ENCODE data around the gene SLC35E2B. TPM values are rescaled to one million over a fixed set of nuclear protein-coding genes. Genes with fewer than 3 reads are reported as not detected.

The SLC35E2B gene
- total and polyA plus RNA-seq, 2 of the 13 experiments (the other 11 are each of a cell fraction or from before 2014, with no cell fraction given), result 14.1 to 19.7 TPM

DNA sequence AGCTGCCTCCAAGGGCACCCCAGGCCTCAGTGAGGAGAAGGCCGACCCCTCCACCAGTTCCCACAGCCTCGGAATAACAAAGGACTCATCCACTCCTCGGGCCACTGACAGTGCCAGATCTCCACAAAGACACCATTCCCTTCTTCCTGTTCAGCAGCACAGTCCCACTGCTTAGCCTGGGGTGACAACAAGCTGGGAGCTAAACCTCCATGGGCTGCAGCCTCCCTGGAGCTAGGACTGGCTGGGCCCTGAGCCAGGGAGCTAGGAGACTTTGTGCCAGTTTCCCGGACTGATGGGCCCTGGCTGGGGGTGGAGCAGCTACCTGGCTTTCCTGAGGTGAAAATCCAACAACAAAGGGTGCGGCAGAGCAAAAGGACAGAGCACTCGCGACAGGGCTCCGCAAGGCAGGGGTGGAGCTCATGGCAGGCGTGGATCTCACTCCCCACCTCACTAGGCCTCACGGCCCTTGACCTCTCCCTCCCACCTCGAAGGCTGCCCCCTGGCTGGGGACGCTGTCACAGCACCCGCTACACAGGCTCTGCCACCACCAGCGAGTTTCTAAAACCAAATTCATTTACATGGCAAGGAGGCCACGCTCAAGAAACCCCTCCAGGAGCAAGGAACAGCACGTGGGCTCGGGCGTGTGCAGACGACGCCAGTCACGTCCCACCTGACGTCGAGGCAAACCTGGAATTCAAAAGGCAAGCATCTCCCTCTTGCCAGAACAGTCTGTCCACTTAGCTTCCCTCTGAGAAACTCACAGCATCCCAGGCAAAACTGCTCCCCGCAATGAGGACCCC is 13.8 kb downstream of the SLC35E2B start (continued):
- TF ChIP-seq, protein P1, sequence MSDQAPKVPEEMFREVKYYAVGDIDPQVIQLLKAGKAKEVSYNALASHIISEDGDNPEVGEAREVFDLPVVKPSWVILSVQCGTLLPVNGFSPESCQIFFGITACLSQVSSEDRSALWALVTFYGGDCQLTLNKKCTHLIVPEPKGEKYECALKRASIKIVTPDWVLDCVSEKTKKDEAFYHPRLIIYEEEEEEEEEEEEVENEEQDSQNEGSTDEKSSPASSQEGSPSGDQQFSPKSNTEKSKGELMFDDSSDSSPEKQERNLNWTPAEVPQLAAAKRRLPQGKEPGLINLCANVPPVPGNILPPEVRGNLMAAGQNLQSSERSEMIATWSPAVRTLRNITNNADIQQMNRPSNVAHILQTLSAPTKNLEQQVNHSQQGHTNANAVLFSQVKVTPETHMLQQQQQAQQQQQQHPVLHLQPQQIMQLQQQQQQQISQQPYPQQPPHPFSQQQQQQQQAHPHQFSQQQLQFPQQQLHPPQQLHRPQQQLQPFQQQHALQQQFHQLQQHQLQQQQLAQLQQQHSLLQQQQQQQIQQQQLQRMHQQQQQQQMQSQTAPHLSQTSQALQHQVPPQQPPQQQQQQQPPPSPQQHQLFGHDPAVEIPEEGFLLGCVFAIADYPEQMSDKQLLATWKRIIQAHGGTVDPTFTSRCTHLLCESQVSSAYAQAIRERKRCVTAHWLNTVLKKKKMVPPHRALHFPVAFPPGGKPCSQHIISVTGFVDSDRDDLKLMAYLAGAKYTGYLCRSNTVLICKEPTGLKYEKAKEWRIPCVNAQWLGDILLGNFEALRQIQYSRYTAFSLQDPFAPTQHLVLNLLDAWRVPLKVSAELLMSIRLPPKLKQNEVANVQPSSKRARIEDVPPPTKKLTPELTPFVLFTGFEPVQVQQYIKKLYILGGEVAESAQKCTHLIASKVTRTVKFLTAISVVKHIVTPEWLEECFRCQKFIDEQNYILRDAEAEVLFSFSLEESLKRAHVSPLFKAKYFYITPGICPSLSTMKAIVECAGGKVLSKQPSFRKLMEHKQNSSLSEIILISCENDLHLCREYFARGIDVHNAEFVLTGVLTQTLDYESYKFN (CRISPR knock-in tag; conservative IDR thresholded peaks at IDR 0.05), result peak; percentile 77
- no peak for TF ChIP-seq ZFAT (CRISPR knock-in tag; conservative IDR thresholded peaks at IDR 0.05)
- 0 out of 2 replicates have a peak, but pooled peaks have one; percentile 37 for TF ChIP-seq ZBTB42 (CRISPR knock-in tag; IDR thresholded peaks at IDR 0.05)
- TF ChIP-seq PAWR (CRISPR knock-in tag; IDR thresholded peaks at IDR 0.05; ENCODE audit: borderline replicate concordance), result 0 out of 2 replicates have a peak, but pooled peaks have one; percentile 72
- no peak for TF ChIP-seq ZBTB1 (CRISPR knock-in tag; IDR thresholded peaks at IDR 0.05; ENCODE audit: borderline replicate concordance)
- peak; percentile 49; the same call in 1 of the 2 replicates for TF ChIP-seq SP4 (CRISPR knock-in tag; IDR thresholded peaks at IDR 0.05)
- TF ChIP-seq ZNF274 (CRISPR knock-in tag; IDR thresholded peaks at IDR 0.05), result peak; percentile 26; the same call in 1 of the 2 replicates
- no peak for TF ChIP-seq PAF1 (CRISPR knock-in tag; IDR thresholded peaks at IDR 0.05)
- TF ChIP-seq, protein P2, sequence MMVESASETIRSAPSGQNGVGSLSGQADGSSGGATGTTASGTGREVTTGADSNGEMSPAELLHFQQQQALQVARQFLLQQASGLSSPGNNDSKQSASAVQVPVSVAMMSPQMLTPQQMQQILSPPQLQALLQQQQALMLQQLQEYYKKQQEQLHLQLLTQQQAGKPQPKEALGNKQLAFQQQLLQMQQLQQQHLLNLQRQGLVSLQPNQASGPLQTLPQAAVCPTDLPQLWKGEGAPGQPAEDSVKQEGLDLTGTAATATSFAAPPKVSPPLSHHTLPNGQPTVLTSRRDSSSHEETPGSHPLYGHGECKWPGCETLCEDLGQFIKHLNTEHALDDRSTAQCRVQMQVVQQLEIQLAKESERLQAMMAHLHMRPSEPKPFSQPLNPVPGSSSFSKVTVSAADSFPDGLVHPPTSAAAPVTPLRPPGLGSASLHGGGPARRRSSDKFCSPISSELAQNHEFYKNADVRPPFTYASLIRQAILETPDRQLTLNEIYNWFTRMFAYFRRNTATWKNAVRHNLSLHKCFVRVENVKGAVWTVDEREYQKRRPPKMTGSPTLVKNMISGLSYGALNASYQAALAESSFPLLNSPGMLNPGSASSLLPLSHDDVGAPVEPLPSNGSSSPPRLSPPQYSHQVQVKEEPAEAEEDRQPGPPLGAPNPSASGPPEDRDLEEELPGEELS (CRISPR knock-in tag; IDR thresholded peaks at IDR 0.05), result peak; percentile 23; the same call in 1 of the 2 replicates
- TF ChIP-seq, protein P3, sequence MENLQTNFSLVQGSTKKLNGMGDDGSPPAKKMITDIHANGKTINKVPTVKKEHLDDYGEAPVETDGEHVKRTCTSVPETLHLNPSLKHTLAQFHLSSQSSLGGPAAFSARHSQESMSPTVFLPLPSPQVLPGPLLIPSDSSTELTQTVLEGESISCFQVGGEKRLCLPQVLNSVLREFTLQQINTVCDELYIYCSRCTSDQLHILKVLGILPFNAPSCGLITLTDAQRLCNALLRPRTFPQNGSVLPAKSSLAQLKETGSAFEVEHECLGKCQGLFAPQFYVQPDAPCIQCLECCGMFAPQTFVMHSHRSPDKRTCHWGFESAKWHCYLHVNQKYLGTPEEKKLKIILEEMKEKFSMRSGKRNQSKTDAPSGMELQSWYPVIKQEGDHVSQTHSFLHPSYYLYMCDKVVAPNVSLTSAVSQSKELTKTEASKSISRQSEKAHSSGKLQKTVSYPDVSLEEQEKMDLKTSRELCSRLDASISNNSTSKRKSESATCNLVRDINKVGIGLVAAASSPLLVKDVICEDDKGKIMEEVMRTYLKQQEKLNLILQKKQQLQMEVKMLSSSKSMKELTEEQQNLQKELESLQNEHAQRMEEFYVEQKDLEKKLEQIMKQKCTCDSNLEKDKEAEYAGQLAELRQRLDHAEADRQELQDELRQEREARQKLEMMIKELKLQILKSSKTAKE (CRISPR knock-in tag; IDR thresholded peaks at IDR 0.05; ENCODE audit: borderline replicate concordance), result 0 out of 2 replicates have a peak, but pooled peaks have one; percentile 20
- TF ChIP-seq SOX5 (CRISPR knock-in tag; IDR thresholded peaks at IDR 0.05; ENCODE audit: borderline replicate concordance), result peak; percentile 62; the same call in 1 of the 2 replicates
- TF ChIP-seq, protein P4, sequence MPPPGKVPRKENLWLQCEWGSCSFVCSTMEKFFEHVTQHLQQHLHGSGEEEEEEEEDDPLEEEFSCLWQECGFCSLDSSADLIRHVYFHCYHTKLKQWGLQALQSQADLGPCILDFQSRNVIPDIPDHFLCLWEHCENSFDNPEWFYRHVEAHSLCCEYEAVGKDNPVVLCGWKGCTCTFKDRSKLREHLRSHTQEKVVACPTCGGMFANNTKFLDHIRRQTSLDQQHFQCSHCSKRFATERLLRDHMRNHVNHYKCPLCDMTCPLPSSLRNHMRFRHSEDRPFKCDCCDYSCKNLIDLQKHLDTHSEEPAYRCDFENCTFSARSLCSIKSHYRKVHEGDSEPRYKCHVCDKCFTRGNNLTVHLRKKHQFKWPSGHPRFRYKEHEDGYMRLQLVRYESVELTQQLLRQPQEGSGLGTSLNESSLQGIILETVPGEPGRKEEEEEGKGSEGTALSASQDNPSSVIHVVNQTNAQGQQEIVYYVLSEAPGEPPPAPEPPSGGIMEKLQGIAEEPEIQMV (CRISPR knock-in tag; IDR thresholded peaks at IDR 0.05; ENCODE audit: low read depth), result peak; percentile 36; the same call in 1 of the 2 replicates
- no peak for TF ChIP-seq SSRP1 (CRISPR knock-in tag; IDR thresholded peaks at IDR 0.05)
- TF ChIP-seq, protein P5, sequence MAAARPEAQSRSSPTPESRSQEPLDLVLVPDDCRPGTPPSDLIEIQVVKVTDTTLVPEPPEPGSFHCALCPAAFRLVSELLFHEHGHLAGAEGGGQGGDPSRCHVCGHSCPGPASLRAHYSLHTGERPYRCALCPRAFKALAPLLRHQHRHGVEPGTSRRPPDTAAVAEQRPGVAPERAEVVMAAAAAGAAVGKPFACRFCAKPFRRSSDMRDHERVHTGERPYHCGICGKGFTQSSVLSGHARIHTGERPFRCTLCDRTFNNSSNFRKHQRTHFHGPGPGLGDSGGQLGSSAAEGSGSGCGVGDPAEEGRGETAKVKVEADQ (CRISPR knock-in tag; IDR thresholded peaks at IDR 0.05; ENCODE audit: borderline replicate concordance), result peak; percentile 73; the same call in 1 of the 2 replicates
- no peak for TF ChIP-seq ZFP36 (IDR thresholded peaks at IDR 0.05; ENCODE audit: borderline replicate concordance, low read depth, low read length, partially characterized antibody)
- TF ChIP-seq ZNF205 (CRISPR knock-in tag; IDR thresholded peaks at IDR 0.05), result peak; percentile 68; the same call in 1 of the 2 replicates
- TF ChIP-seq MYNN (CRISPR knock-in tag; IDR thresholded peaks at IDR 0.05; ENCODE audit: low read depth), result no peak
- no peak for TF ChIP-seq PCBP2 (optimal IDR thresholded peaks at IDR 0.05; ENCODE audit: low read depth, low read length, poor library complexity, severe bottlenecking)
- TF ChIP-seq NFRKB (IDR thresholded peaks at IDR 0.05), result no peak

Data from HepG2 (cell line).